ENCODE measurements around the gene TNFRSF14.

DNA sequence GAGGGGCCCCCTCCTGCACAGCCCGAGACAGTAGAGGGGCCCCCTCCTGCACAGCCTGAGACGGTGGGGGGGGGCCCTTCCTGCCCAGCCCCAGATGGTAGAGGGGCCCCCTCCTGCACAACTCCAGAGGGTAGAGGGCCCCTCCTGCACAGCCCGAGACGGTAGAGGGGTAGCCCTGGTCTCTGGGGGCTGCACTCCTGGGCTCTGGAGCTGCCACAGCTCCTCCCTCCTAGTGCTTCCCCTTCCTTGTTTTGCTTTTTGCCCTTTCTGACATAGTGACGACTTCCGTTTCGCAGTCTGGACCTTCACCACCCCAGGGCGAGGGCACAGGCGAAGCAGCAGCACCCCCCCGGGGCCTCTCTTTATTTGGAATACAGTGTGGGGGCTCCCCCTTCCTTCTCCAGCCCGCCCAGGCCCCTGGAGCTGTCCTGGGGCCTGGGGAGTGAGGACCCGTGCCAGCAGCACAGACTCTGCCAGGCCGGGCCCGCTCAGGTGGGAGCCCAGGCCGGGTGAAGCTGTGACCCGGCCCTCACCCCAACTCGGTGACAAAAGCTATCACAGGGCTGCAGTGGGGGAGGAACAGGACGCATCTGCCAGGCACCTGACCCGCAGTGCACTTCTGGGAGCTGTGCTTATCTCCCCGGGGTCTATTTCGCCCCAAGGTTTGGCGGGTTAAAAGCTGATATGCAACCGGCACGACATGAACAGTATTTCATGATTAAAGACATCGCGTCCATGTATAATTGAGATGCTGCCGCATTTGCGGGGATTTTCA lies 29.3 kb downstream of the TNFRSF14 start:
- TF ChIP-seq CTCF (IDR thresholded peaks at IDR 0.05) (no peak), ZFX (IDR thresholded peaks at IDR 0.05; ENCODE audit: borderline replicate concordance) (no peak)

Data from 22Rv1 (cell line).